Retina (tissue), 1 donor: ENCODE results near the gene RXRA.
A peak's percentile ranks its signal among the peaks of the same experiment; 100 is the strongest.

Source experiments
- DNase-seq: peaks from one replicate; pipeline ENCODE4 v3.0.0-alpha.2; 2016

Gene RXRA

DNA sequence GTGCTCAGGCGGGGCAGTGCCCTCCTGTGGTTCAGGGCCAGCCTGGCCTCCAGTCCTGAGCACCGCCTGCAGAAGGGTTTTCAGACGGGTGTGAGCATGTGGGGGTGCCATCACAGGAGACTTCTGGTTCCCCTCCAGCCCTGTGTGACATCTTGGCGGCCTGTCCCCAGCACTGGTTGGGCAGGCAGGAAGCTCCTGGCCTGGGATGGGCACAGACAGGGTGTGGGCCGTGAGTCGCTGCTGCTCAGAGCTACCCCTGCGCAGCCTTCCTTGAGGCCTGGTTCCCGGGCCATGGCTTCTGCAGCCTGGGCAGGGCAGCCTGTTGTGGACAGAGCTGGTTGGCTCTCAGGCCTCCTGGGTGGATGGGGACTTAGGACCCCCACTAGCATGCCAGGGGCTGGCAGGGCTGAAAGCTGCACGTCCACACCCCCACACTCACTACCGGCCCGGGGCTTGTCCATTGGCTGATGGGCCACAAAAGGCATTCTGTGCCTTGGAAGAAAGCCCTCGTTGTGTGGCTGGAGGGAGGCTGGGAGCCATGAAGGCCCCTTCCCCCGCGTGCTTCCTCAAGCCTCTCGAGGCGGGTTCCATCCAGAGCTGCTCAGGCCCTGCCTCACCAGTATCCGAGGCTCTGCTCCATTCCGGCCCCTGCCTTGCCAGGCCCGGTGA lies 58.7 kb downstream of the RXRA start:
- DNase-seq: peak; percentile 52

- DNase-seq: no peak
These were observed 59.7 kb downstream of the RXRA start for GRCh38 chr9:134385915-134386314.

GRCh38 chr9:134386951-134387831 lies 60.9 kb downstream of the RXRA start:
- no peak for DNase-seq

DNA sequence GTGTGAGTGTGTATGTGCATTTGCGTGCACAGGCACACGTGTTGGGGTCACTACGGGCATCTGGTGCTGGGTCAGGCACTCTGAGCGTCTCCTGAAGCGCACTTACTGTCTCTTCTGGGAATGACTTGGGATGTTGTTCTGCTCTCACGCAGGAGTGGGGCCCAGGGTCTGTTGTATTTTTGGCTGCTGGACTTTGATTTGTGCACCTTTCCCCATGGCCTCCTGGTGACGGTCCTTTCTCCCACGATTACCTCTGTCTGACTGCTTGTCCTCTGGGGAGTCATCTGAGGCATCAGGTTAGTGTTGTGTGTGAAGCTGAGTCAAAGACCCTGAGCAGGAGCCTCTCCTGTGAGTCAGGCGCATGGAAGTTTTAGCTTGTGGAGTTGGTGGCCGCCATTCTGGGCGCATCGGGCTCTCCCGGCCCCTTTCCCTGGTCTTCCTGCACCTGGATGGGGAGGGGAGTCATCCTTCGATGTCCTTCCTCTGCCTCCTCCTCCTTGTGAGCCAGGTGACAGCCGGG lies 62.1 kb downstream of the RXRA start:
- DNase-seq: no peak

- no peak for DNase-seq
These were observed 62.7 kb downstream of the RXRA start for GRCh38 chr9:134388976-134389375.

- DNase-seq: no peak
These were observed 63.4 kb downstream of the RXRA start for GRCh38 chr9:134389642-134390041.

DNA sequence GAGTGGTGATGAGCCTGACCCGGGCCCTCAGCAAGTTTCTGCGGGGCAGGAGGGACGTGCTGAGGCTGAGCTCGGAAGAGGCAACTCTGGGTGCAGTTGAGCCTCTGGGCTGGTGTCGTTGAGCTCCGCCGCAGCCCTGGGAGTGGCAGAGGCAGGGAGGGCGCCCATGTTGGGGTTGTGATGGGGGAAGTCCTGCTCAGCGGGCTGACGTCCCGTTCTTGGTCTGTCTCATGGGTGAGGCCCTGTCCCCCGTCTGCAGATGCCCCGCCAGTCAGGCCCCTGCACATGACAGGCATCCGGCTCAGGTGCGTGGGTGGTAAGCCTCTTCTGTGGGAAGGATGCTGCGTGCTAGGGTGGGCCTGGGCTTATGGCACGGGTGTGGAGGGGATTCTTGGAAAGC lies 64.3 kb downstream of the RXRA start:
- no peak for DNase-seq

DNA sequence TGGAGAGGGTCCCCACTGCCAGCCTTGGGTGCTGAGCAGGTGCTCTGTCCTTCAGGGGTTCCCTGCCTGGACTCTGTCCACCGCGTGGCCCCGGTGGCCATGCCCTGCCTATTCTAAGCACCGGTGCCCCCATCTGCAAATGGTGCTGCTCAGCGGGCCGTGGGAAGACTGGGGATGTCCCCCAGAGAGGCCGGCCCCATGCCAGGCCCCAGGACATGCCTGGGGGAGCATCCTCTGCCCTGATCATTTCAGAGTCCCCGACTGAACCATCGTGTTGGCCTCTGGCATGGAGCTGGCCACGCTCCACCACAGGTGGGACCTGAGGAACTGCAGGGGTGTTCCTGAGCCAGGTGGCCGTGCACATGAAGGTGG lies 64.7 kb downstream of the RXRA start:
- DNase-seq: no peak

GRCh38 chr9:134391319-134392231 lies 65.3 kb downstream of the RXRA start:
- DNase-seq: no peak

- no peak for DNase-seq
These were observed 66.6 kb downstream of the RXRA start for GRCh38 chr9:134392900-134393299.

DNA sequence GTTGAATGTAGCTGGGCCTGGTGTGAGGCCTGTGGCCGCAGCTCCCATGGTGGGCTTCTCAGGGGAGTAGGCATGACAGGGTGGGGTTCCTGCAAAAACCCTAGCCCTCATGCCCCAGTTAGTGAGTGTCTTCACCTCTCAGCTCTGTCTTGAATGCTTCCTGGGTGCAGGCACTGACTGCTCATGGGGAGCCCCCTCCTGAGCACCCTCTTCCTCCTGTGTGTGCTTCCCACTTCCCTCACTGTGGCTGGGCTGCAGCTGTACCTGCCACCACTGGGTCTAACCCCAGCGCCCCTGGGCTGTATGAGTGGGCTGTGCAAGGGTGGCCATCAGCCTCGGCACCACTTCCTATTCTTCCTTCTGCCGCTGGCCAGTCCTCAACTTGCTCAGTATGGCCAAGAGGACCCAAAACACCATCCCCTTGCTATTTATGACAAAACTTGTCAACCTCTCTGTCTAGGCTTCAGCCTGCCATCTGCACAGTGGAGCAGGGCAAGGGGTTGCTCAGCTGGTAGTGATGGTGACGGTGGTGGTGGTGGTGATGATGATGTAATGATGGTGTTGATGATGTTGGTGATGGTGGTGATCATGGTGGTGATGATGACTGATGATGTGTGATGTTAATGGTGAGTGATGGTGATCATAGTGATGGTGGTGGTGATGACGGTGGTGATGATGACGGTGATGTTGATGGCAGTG lies 67.5 kb downstream of the RXRA start:
- no peak for DNase-seq

GRCh38 chr9:134395002-134395517 lies 68.8 kb downstream of the RXRA start:
- no peak for DNase-seq

DNA sequence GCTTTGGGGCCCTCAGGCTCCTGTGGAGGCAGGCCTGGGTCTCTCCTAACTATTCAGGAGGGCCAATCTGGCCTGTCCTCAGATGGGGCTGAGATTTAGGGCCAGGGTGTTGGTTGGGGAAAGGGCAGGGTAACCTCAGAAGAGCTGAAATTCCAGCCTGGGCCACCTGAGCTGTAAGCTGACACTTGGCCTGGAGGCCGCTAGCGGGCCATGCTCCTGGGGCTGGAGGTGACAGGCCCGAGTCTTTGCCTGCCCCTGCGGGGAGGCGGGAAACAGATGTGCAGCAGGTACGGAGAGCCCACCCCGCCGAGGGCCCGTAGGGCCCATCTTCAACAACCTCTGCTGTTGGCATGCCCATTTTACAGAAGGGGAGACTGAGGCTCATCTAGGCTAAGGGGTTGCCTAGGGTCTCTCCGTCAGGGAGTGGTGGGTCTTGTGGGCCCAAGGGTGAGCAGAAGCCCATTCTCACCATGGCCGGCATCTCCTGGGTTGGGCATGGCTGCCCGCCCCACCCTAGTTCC lies 69.5 kb downstream of the RXRA start:
- no peak for DNase-seq

- no peak for DNase-seq
These were observed 70.0 kb downstream of the RXRA start for GRCh38 chr9:134396258-134396742.

DNA sequence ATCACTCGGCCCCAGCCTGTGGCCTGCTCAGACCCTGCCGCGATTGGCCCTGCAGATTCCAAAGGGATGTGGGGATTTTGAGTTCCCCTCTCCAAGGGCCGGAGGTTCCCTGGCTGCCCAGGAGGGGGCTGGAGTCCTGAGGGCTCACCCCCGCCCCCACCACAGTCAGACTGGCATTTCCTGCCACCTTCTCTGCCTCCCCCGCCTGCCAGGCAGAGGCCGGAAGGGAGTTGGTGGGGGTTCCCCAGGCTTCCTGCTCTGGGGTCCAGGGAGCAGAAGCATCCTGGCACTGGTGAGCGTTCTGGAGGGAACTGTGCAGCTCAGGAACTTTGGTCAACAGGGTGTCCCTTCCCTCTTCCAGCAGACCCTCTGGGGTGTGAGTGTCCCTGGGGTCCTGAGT lies 70.6 kb downstream of the RXRA start:
- DNase-seq: no peak

- no peak for DNase-seq
These were observed 72.5 kb downstream of the RXRA start for GRCh38 chr9:134398756-134399155.

DNA sequence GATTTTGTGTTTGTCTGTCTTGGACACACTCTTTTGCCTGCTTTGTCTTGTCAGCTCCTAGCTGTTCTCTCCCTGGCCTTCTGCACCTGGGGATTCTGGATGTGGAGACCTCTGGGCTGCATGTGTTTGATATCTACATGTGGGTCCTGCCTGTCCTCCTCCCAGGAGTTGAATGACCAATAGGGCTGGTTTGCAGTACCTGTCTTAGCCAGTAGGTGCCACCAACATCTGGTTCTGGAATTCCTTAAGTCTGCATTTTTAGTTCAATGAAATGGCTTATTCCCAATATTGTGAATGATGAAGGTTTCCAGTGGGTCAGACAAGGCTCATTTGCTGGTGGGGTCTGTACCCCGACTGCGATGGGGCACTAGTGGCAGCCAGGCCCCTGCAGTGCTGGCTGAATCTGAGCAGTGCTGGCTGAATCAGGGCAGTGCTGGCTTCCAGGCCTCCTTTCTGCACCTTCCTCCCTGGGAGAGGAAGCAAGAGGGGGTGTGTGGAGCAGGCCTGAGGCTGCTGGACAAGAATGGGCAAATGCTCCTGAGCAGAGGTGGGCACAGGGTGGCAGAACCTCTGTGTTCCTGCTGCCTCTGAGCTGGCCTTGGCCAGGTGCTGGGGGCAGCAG lies 73.3 kb downstream of the RXRA start:
- DNase-seq: no peak

- DNase-seq: no peak
These were observed 74.0 kb downstream of the RXRA start for GRCh38 chr9:134400283-134400682.

GRCh38 chr9:134401391-134401790 lies 75.1 kb downstream of the RXRA start:
- DNase-seq: no peak

GRCh38 chr9:134402182-134402581 lies 75.9 kb downstream of the RXRA start:
- DNase-seq: no peak

- no peak for DNase-seq
These were observed 77.0 kb downstream of the RXRA start for GRCh38 chr9:134403292-134403681.
